Dermis blood vessel endothelial cell (primary cell): ENCODE data around the gene TRDN. TPM values are rescaled to one million over a fixed set of nuclear protein-coding genes. Genes with fewer than 3 reads are reported as not detected.

Experiments
- total RNA-seq: library from RNA; depleted of rRNA; stranded (reverse); fragments of >200 nt; gene quantifications from 2 replicates; pipeline ENCODE4 v1.2.3, GENCODE V29; 2014

Gene TRDN
- total RNA-seq, 1 donor from 2014 or later, result not detected

Other genes with a start within 250 kb of the TRDN start
- gene NKAIN2, start 166.9 kb upstream of the TRDN start, total RNA-seq, result not detected in 2 replicates